Neural cell (in vitro differentiated cells): ENCODE measurements around the gene EXOC4. TPM values are rescaled to one million over a fixed set of nuclear protein-coding genes. Genes with fewer than 3 reads are reported as not detected.

Source experiments
- H2AFZ ChIP-seq: fragments of 200-600, 300-800 bp; sonication (generic), shearing (Covaris generic); 2 replicates; pipeline ENCODE4 v1.6.0; 2014; ENCODE audit warnings: low read depth, mild to moderate bottlenecking, antibody characterized with exemption, low read length, moderate library complexity
- H3F3A ChIP-seq: fragments of 200-600 bp; shearing (Covaris generic); 2 replicates; pipeline ENCODE4 v1.6.1; 2016; ENCODE audit warnings: mild to moderate bottlenecking, moderate library complexity, mixed read lengths, antibody characterized with exemption, low read length; ENCODE audit not compliant: insufficient read depth, poor library complexity, severe bottlenecking
- H3K27ac ChIP-seq: fragments of 200-600, 300-800 bp; sonication (generic), shearing (Covaris generic); 2 replicates; pipeline ENCODE4 v1.5.1; 2014; ENCODE audit warnings: mild to moderate bottlenecking, low read length, moderate library complexity
- H3K27me3 ChIP-seq: fragments of 300-800, 200-600 bp; sonication (generic), shearing (Covaris generic); 2 replicates; pipeline ENCODE4 v1.6.0; 2014; ENCODE audit warnings: mild to moderate bottlenecking, low read depth, low read length, moderate library complexity; ENCODE audit not compliant: insufficient read depth
- H3K36me3 ChIP-seq: fragments of 300-800, 200-600 bp; sonication (generic), shearing (Covaris generic); 2 replicates; pipeline ENCODE4 v1.5.1; 2014; ENCODE audit warnings: mild to moderate bottlenecking, antibody characterized with exemption, low read length, moderate library complexity; ENCODE audit not compliant: insufficient read depth
- H3K4me2 ChIP-seq: fragments of 300-800, 200-600 bp; sonication (generic), shearing (Covaris generic); 2 replicates; pipeline ENCODE4 v1.6.0; 2014; ENCODE audit warnings: mild to moderate bottlenecking, low read length
- H3K4me3 ChIP-seq: fragments of 300-800, 200-600 bp; sonication (generic), shearing (Covaris generic); 2 replicates; pipeline ENCODE4 v1.5.1; 2014; ENCODE audit warnings: mild to moderate bottlenecking, low read length, moderate library complexity
- H3K79me2 ChIP-seq: fragments of 200-600 bp; shearing (Covaris generic); replicated peaks from 2 replicates; pipeline ENCODE4 v1.6.0; 2014; ENCODE audit warnings: mild to moderate bottlenecking, low read length, moderate library complexity; ENCODE audit not compliant: insufficient read depth
- H3K9ac ChIP-seq: fragments of 300-800, 200-600 bp; sonication (generic), shearing (Covaris generic); 2 replicates; pipeline ENCODE4 v1.6.1; 2016; ENCODE audit warnings: mild to moderate bottlenecking, low read length, mixed read lengths
- H3K9me2 ChIP-seq: fragments of 200-600 bp; shearing (Covaris generic); 2 replicates; pipeline ENCODE4 v1.6.1; 2016; ENCODE audit warnings: mild to moderate bottlenecking, low read length, mixed read lengths; ENCODE audit not compliant: insufficient read depth
- H3K9me3 ChIP-seq: fragments of 200-600, 300-800 bp; sonication (generic), shearing (Covaris generic); 2 replicates; pipeline ENCODE4 v1.6.1; 2016; ENCODE audit warnings: mild to moderate bottlenecking, mixed run types, low read length, moderate library complexity, mixed read lengths
- H4K20me1 ChIP-seq: fragments of 200-600 bp; shearing (Covaris generic); 2 replicates; pipeline ENCODE4 v1.6.1; 2016; ENCODE audit warnings: mild to moderate bottlenecking, mixed run types; ENCODE audit not compliant: insufficient read depth
- EP300 ChIP-seq: fragments of 450-650 bp; conservative IDR thresholded peaks from 2 replicates; pipeline ENCODE4 v1.6.1; 2014; ENCODE audit warnings: antibody characterized with exemption, mild to moderate bottlenecking, moderate library complexity; ENCODE audit not compliant: poor library complexity, severe bottlenecking
- EZH2 ChIP-seq: fragments of 200-600, 300-800 bp; shearing (Covaris generic), sonication (generic); IDR thresholded peaks from 2 replicates; pipeline ENCODE4 v1.6.1; 2014; ENCODE audit warnings: antibody characterized with exemption, low read length, borderline replicate concordance, mild to moderate bottlenecking; ENCODE audit not compliant: insufficient read depth, poor library complexity, severe bottlenecking
- MXI1 ChIP-seq: fragments of 450-650 bp; conservative IDR thresholded peaks from 2 replicates; pipeline ENCODE4 v1.6.1; 2014; ENCODE audit warnings: antibody characterized with exemption, mild to moderate bottlenecking; ENCODE audit not compliant: poor library complexity, severe bottlenecking
- POLR2AphosphoS5 ChIP-seq: IDR thresholded peaks from 2 replicates; pipeline ENCODE4 v1.6.1; 2012
- RAD21 ChIP-seq: fragments of 450-650 bp; conservative IDR thresholded peaks from 2 replicates; pipeline ENCODE4 v1.6.1; 2014; ENCODE audit warnings: antibody characterized with exemption, mild to moderate bottlenecking, moderate library complexity
- SMC3 ChIP-seq: fragments of 450-650 bp; conservative IDR thresholded peaks from 2 replicates; pipeline ENCODE4 v1.6.1; 2014; ENCODE audit warnings: antibody characterized with exemption, mild to moderate bottlenecking, moderate library complexity; ENCODE audit not compliant: poor library complexity
- TAF1 ChIP-seq: IDR thresholded peaks from 2 replicates; pipeline ENCODE4 v1.6.1; 2012; ENCODE audit warnings: low read depth
- polyA plus RNA-seq: library from polyadenylated mRNA; depleted of rRNA; stranded (reverse); fragments of >200 nt; gene quantifications from 2 replicates; pipeline ENCODE4 v1.2.3, GENCODE V29; 2014
- TF ChIP-seq, protein P1 (sequence below): IDR thresholded peaks from 2 replicates; pipeline ENCODE4 v1.6.1; 2012; ENCODE audit warnings: borderline replicate concordance
- TF ChIP-seq, protein P2 (sequence below): fragments of 450-650 bp; IDR thresholded peaks from 2 replicates; pipeline ENCODE4 v1.5.1; 2014; ENCODE audit warnings: antibody characterized with exemption, mild to moderate bottlenecking, moderate library complexity; ENCODE audit not compliant: poor library complexity, severe bottlenecking

The EXOC4 gene
- polyA plus RNA-seq, 1 donor from 2014 or later: 36.5 TPM

DNA sequence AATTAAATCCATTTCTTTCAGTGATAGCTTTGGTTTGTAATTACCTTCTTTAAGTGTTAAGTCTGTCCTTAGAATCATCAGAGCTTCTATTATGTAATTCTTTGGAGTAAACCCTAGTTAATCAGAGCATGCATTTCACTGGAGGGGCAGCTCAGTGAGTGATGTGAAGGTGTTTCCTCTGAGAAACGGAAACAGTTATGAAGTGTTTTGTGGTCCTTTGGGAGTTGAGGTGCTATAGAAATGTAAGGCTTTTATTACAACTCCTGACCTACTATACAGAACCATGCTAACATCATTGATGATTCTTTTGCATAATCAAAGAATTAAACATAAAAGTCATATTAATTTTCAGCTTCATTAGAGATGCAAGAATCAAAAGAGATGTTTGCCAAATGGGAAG, 141.5 kb downstream of the EXOC4 start:
- H3K9me2 ChIP-seq: no peaks in the 10 kb centered on the region
- H3K27ac ChIP-seq: no peak overlapping the region
- no peaks in the 10 kb centered on the region for H3F3A ChIP-seq
- H3K4me3 ChIP-seq: no peak overlapping the region
- H3K36me3 ChIP-seq: no peaks in the 10 kb centered on the region
- H3K9ac ChIP-seq: no peak overlapping the region
- H2AFZ ChIP-seq: no peak overlapping the region
- no peaks in the 10 kb centered on the region for H3K9me3 ChIP-seq
- H3K79me2 ChIP-seq: peaks cover 4% of the 10 kb centered on the region
- no peak for TF ChIP-seq MXI1
- no peak for TF ChIP-seq EP300
- no peak for TF ChIP-seq POLR2AphosphoS5
- no peak for TF ChIP-seq RAD21
- no peak for TF ChIP-seq EZH2
- TF ChIP-seq TAF1: no peak
- TF ChIP-seq, protein P1, sequence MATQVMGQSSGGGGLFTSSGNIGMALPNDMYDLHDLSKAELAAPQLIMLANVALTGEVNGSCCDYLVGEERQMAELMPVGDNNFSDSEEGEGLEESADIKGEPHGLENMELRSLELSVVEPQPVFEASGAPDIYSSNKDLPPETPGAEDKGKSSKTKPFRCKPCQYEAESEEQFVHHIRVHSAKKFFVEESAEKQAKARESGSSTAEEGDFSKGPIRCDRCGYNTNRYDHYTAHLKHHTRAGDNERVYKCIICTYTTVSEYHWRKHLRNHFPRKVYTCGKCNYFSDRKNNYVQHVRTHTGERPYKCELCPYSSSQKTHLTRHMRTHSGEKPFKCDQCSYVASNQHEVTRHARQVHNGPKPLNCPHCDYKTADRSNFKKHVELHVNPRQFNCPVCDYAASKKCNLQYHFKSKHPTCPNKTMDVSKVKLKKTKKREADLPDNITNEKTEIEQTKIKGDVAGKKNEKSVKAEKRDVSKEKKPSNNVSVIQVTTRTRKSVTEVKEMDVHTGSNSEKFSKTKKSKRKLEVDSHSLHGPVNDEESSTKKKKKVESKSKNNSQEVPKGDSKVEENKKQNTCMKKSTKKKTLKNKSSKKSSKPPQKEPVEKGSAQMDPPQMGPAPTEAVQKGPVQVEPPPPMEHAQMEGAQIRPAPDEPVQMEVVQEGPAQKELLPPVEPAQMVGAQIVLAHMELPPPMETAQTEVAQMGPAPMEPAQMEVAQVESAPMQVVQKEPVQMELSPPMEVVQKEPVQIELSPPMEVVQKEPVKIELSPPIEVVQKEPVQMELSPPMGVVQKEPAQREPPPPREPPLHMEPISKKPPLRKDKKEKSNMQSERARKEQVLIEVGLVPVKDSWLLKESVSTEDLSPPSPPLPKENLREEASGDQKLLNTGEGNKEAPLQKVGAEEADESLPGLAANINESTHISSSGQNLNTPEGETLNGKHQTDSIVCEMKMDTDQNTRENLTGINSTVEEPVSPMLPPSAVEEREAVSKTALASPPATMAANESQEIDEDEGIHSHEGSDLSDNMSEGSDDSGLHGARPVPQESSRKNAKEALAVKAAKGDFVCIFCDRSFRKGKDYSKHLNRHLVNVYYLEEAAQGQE: no peak
- TF ChIP-seq SMC3: no peak
- TF ChIP-seq, protein P2, sequence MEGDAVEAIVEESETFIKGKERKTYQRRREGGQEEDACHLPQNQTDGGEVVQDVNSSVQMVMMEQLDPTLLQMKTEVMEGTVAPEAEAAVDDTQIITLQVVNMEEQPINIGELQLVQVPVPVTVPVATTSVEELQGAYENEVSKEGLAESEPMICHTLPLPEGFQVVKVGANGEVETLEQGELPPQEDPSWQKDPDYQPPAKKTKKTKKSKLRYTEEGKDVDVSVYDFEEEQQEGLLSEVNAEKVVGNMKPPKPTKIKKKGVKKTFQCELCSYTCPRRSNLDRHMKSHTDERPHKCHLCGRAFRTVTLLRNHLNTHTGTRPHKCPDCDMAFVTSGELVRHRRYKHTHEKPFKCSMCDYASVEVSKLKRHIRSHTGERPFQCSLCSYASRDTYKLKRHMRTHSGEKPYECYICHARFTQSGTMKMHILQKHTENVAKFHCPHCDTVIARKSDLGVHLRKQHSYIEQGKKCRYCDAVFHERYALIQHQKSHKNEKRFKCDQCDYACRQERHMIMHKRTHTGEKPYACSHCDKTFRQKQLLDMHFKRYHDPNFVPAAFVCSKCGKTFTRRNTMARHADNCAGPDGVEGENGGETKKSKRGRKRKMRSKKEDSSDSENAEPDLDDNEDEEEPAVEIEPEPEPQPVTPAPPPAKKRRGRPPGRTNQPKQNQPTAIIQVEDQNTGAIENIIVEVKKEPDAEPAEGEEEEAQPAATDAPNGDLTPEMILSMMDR: no peak
- H3K27me3 ChIP-seq: no peaks in the 10 kb centered on the region
- H3K4me2 ChIP-seq: peak overlapping the region; percentile 13
- no peaks in the 10 kb centered on the region for H4K20me1 ChIP-seq

DNA sequence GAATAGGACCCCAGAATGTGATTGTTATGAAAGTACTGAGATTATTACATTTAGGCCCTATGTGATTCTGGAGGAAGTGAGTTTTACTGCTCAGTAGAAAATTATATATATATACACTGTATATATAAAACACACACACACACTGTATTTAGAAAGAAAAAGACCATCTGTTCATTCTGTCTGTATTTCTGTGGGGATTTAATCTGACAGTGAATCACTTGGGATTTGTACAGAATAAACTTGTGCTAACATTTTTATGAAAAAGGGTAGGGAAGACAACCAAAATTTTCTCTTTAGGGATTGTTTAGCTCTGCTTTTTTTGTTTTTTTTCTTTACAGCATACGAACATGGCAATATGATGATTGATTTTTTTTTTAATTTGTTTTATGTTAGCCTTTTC, 142.7 kb downstream of the EXOC4 start:
- Histone ChIP-seq H3K79me2 (peaks cover 4% of the 10 kb centered on the region), H3K27me3 (no peaks in the 10 kb centered on the region), H3K36me3 (no peaks in the 10 kb centered on the region), H3K9ac (no peak overlapping the region), H3K9me3 (no peaks in the 10 kb centered on the region), H3K9me2 (no peaks in the 10 kb centered on the region), H3K4me3 (no peak overlapping the region), H2AFZ (no peak overlapping the region), H3K27ac (no peak overlapping the region), H3K4me2 (no peak overlapping the region), H3F3A (no peaks in the 10 kb centered on the region), H4K20me1 (no peaks in the 10 kb centered on the region)
- TF ChIP-seq TAF1 (no peak), RAD21 (no peak), EZH2 (no peak), MXI1 (no peak), EP300 (no peak), POLR2AphosphoS5 (no peak), SMC3 (no peak)
- TF ChIP-seq, protein P1: no peak
- TF ChIP-seq, protein P2: no peak
